ENCODE data around the gene STAM2.

- no peak for TF ChIP-seq CTCF (IDR thresholded peaks at IDR 0.05)
- no peak for TF ChIP-seq POLR2A (IDR thresholded peaks at IDR 0.05)
Observed at GRCh38 chr2:152165780-152166179, 9.8 kb downstream of the STAM2 start.
